K562 (cell line): ENCODE data around the gene METTL8. TPM values are rescaled to one million over a fixed set of nuclear protein-coding genes. Genes with fewer than 3 reads are reported as not detected.
A peak's percentile ranks its signal among the peaks of the same experiment; 100 is the strongest.

Source experiments
- ATAC-seq: fragments of 200-7000 bp; cut with Tn5 transposase; 3 replicates; pipeline ENCODE4 v1.9.1; 2020; ENCODE audit warnings: moderate library complexity
- BruUV-seq: library from RNA; stranded (reverse); fragments of 400-500 nt; replicated peaks from 2 replicates; lab custom pipeline; 2021; lab: Mats Ljungman, UMichigan
- CTCF ChIA-PET: fragments of 300-600 bp; formaldehyde crosslinking; extraction: SDS; loops from one replicate; lab custom pipeline; 2021; ENCODE audit warnings: low intra/inter-chr PET ratio; lab: Yijun Ruan, JAX
- POLR2A ChIA-PET: fragments of 300-600, 350-650 bp; sonication (Branson Sonifier 250); formaldehyde crosslinking; extraction: SDS; loops from one replicate; lab custom pipeline; 2021; ENCODE audit warnings: antibody characterized with exemption, inconsistent platforms; lab: Yijun Ruan, JAX
- DNase-seq, 4 experiments: peaks; one replicate each; pipeline versions ENCODE4 v3.0.0 to v3.0.0-alpha.2; 2011 to 2018; ENCODE audit warnings: low spot score in 3 of 4, mixed read lengths in 3 of 4; ENCODE audit errors: extremely low read depth in 1 of 4
- FAIRE-seq: peaks from 2 replicates; lab custom pipeline; 2011; peaks lifted over from hg19 to GRCh38; lab: Jason Lieb, UNC
- H2AFZ ChIP-seq: 2 replicates; pipeline ENCODE4 v1.6.0; 2011; ENCODE audit warnings: low read depth, low read length, control low read depth, inconsistent platforms
- H3K27ac ChIP-seq: fragments of 200-600 bp; 3 replicates; pipeline ENCODE4 v1.8.0; 2011; ENCODE audit warnings: low read depth, mild to moderate bottlenecking, control low read depth, inconsistent platforms, low read length, moderate library complexity, mixed read lengths; ENCODE audit errors: extremely low read depth
- H3K27me3 ChIP-seq, 2 experiments: fragments of 300-600 bp in 1 of 2; 2 replicates in 1 of 2; 3 replicates in 1 of 2; pipeline versions ENCODE4 v1.6.0 to v1.8.0; 2011; ENCODE audit warnings: inconsistent platforms in 2 of 2, low read length in 2 of 2, mild to moderate bottlenecking in 1 of 2, mixed read lengths in 1 of 2, moderate library complexity in 1 of 2; ENCODE audit not compliant: control insufficient read depth in 2 of 2, insufficient read depth in 2 of 2
- H3K36me3 ChIP-seq: fragments of 300-600 bp; 3 replicates; pipeline ENCODE4 v1.8.0; 2011; ENCODE audit warnings: mild to moderate bottlenecking, low read length, inconsistent platforms; ENCODE audit not compliant: control insufficient read depth, insufficient read depth
- H3K4me1 ChIP-seq, 2 experiments: fragments of 200-600 bp in 1 of 2; replicated peaks in 1 of 2; 2 replicates in 1 of 2; 3 replicates in 1 of 2; pipeline versions ENCODE4 v1.5.1 to v1.8.0; 2011; ENCODE audit warnings: inconsistent platforms in 2 of 2, low read length in 2 of 2, mild to moderate bottlenecking in 1 of 2, mixed read lengths in 1 of 2, moderate library complexity in 1 of 2; ENCODE audit not compliant: control insufficient read depth in 2 of 2, insufficient read depth in 2 of 2
- H3K4me2 ChIP-seq: 2 replicates; pipeline ENCODE4 v1.6.1; 2011; ENCODE audit warnings: low read length, control low read depth, inconsistent platforms, mixed read lengths; ENCODE audit not compliant: insufficient read depth
- H3K4me3 ChIP-seq: fragments of 200-600 bp; sonication (generic), shearing (Covaris generic); 2 replicates; pipeline ENCODE4 v1.5.1; 2016; ENCODE audit warnings: control low read depth, inconsistent platforms
- H3K79me2 ChIP-seq: fragments of 200-600 bp; 3 replicates; pipeline ENCODE4 v1.8.0; 2011; ENCODE audit warnings: low read length, inconsistent platforms; ENCODE audit not compliant: control insufficient read depth, insufficient read depth
- H3K9ac ChIP-seq, 2 experiments: 2 replicates each; pipeline versions ENCODE4 v1.6.0 to v1.6.1; 2011; ENCODE audit warnings: low read depth in 2 of 2, low read length in 2 of 2, control low read depth in 1 of 2, inconsistent platforms in 1 of 2, mild to moderate bottlenecking in 1 of 2, mixed read lengths in 1 of 2; ENCODE audit not compliant: insufficient read depth in 1 of 2
- H3K9me1 ChIP-seq: one replicate; pipeline ENCODE4 v1.6.0; 2011; ENCODE audit warnings: inconsistent platforms, mild to moderate bottlenecking, low read length, moderate library complexity; ENCODE audit not compliant: control insufficient read depth, insufficient read depth
- H3K9me3 ChIP-seq: replicated peaks from 2 replicates; pipeline ENCODE4 v1.5.1; 2011; ENCODE audit warnings: low read depth, low read length, inconsistent platforms; ENCODE audit not compliant: control insufficient read depth, insufficient read depth
- H4K20me1 ChIP-seq: replicated peaks from 2 replicates; pipeline ENCODE4 v1.6.1; 2011; ENCODE audit warnings: low read length, inconsistent platforms, mixed read lengths; ENCODE audit not compliant: control insufficient read depth, insufficient read depth
- PHB ChIP-seq: fragments of 250-450 bp; sonication (Bioruptor Pico); IDR thresholded peaks from 2 replicates; pipeline ENCODE4 v1.5.0; 2021
- RFX1 ChIP-seq: fragments of 450-650 bp; IDR thresholded peaks from 2 replicates; pipeline ENCODE4 v1.6.1; 2016; ENCODE audit warnings: mild to moderate bottlenecking, moderate library complexity
- SP1 ChIP-seq: sonication (generic); formaldehyde crosslinking; IDR thresholded peaks from 2 replicates; pipeline ENCODE4 v1.8.1; 2022; ENCODE audit warnings: mild to moderate bottlenecking, missing genetic modification reagents
- WGBS: fragments of 100-300 bp; shearing (Covaris generic); methylation state at CpG from one replicate; pipeline ENCODE4 v1.1.6; 2016; ENCODE audit warnings: low coverage, mixed read lengths; ENCODE audit not compliant: insufficient coverage; ENCODE audit errors: missing lambda C conversion rate; 5-methylcytosine and 5-hydroxymethylcytosine counted together
- in situ Hi-C: fragments of 300-500 bp; cut with MboI; formaldehyde crosslinking; loops from 4 replicates; pipeline ENCODE4 v1.15.0; 2018; ENCODE audit warnings: inconsistent platforms, mixed read lengths
- intact Hi-C: fragments of 100-400 bp; cut with micrococcal nuclease; formaldehyde crosslinking; loops from 2 replicates; pipeline ENCODE4 v1.14.2; 2022
- polyA plus RNA-seq, 8 experiments: library from polyadenylated mRNA; depleted of rRNA in 4 of 8; stranded (reverse) in 5 of 8; unstranded in 3 of 8; fragments of >200 nt; fragmentation: Nextera tagmentation in 2 of 8; fragmentation: Illumina TruSeq in 1 of 8; extraction: Ambion mirVana in 2 of 8; extraction: Trizol in 1 of 8; gene quantifications; 2 replicates each; pipeline versions ENCODE4 v1.2.1 to v1.2.3, GENCODE V29; 2011 to 2014; ENCODE audit warnings: inconsistent platforms in 1 of 8, missing spikeins in 1 of 8
- total RNA-seq, 7 experiments: library from RNA; depleted of rRNA in 6 of 7; stranded (reverse); fragments of >200 nt in 6 of 7; fragmentation: Illumina TruSeq in 2 of 7; extraction: Trizol in 2 of 7; gene quantifications; 2 replicates each; pipeline versions ENCODE4 v1.2.1 to v1.2.3, GENCODE V29; 2011 to 2021; ENCODE audit warnings: low replicate concordance in 1 of 7
- TF ChIP-seq, protein P1 (sequence below), 2 experiments: fragments of 450-650 bp; formaldehyde crosslinking in 1 of 2; IDR thresholded peaks; 2 replicates each; pipeline versions ENCODE4 v1.4.0 to v1.6.1; 2014 to 2020; ENCODE audit warnings: mild to moderate bottlenecking in 2 of 2, borderline replicate concordance in 1 of 2, low read depth in 1 of 2
- TF ChIP-seq, protein P2 (sequence below): fragments of 450-650 bp; IDR thresholded peaks from 2 replicates; pipeline ENCODE4 v1.6.1; 2018; ENCODE audit warnings: mild to moderate bottlenecking, low read depth; ENCODE audit not compliant: partially characterized antibody

METTL8 gene
- total and polyA plus RNA-seq, 9 of the 15 experiments (the other 6 are each of a cell fraction or from before 2014, with no cell fraction given) = 12.9 to 52.6 (median 33.7) TPM

DNA sequence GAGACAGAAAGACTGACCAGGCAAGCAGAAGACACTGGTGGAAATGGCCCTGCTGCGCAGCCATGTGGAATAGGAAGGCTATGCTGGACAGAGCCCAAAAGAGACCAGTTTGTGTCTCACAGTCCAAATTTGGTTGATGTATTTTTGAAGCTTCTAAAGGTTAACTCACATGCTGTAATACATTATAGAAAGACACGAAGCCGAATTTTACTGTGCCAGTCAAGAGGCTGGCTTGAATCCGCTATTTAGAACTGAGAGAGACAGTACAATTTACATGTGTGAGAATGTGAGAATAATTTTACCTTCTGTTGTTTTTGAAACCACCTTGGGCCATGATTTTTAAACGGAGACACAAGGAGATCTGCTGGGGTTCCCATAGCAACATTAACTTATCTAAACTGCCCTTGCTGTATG, 113.6 kb downstream of the METTL8 start:
- FAIRE-seq = no peak
- no peaks in the 10 kb centered on the region for H3K9me1 ChIP-seq
- no peak overlapping the region for H3K4me3 ChIP-seq
- peaks cover 21% of the 10 kb centered on the region; the same call in 1 of the 3 replicates for H3K36me3 ChIP-seq
- intact Hi-C loops (no loop called here), in situ Hi-C loops (no loop called here)
- no TSS peak for BruUV-seq
- ChIA-PET POLR2A (interaction anchor here (1.0 kb wide), 1 partner anchor 10 kb away, joined by 3 read pairs; no protein-coding TSS in a partner anchor), CTCF (no interaction called here)
- ATAC-seq = 0 out of 3 replicates have a peak, but pooled peaks have one; percentile 47
- H2AFZ ChIP-seq = no peak overlapping the region
- 0 out of 5 replicates have a peak, but pooled peaks cover 0 to 2% of the 10 kb centered on the region in 2 experiments for H3K4me1 ChIP-seq
- H3K27me3 ChIP-seq = no peaks in the 10 kb centered on the region
- H3K4me2 ChIP-seq = no peak overlapping the region
- H3K9me3 ChIP-seq = no peaks in the 10 kb centered on the region
- TF ChIP-seq, protein P1, sequence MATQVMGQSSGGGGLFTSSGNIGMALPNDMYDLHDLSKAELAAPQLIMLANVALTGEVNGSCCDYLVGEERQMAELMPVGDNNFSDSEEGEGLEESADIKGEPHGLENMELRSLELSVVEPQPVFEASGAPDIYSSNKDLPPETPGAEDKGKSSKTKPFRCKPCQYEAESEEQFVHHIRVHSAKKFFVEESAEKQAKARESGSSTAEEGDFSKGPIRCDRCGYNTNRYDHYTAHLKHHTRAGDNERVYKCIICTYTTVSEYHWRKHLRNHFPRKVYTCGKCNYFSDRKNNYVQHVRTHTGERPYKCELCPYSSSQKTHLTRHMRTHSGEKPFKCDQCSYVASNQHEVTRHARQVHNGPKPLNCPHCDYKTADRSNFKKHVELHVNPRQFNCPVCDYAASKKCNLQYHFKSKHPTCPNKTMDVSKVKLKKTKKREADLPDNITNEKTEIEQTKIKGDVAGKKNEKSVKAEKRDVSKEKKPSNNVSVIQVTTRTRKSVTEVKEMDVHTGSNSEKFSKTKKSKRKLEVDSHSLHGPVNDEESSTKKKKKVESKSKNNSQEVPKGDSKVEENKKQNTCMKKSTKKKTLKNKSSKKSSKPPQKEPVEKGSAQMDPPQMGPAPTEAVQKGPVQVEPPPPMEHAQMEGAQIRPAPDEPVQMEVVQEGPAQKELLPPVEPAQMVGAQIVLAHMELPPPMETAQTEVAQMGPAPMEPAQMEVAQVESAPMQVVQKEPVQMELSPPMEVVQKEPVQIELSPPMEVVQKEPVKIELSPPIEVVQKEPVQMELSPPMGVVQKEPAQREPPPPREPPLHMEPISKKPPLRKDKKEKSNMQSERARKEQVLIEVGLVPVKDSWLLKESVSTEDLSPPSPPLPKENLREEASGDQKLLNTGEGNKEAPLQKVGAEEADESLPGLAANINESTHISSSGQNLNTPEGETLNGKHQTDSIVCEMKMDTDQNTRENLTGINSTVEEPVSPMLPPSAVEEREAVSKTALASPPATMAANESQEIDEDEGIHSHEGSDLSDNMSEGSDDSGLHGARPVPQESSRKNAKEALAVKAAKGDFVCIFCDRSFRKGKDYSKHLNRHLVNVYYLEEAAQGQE (IDR thresholded peaks at IDR 0.05; ENCODE audit: borderline replicate concordance) = peak; percentile 34; the same call in 1 of the 2 replicates
- TF ChIP-seq, protein P1 (CRISPR knock-in tag; IDR thresholded peaks at IDR 0.05; ENCODE audit: low read depth) = no peak
- TF ChIP-seq SP1 (CRISPR knock-in tag) (no peak), RFX1 (peak; percentile 55), PHB (no peak)
- TF ChIP-seq, protein P2, sequence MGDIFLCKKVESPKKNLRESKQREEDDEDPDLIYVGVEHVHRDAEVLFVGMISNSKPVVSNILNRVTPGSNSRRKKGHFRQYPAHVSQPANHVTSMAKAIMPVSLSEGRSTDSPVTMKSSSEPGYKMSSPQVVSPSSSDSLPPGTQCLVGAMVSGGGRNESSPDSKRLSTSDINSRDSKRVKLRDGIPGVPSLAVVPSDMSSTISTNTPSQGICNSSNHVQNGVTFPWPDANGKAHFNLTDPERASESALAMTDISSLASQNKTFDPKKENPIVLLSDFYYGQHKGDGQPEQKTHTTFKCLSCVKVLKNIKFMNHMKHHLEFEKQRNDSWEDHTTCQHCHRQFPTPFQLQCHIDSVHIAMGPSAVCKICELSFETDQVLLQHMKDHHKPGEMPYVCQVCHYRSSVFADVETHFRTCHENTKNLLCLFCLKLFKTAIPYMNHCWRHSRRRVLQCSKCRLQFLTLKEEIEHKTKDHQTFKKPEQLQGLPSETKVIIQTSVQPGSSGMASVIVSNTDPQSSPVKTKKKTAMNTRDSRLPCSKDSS = no peak
- WGBS = 73% methylated on average over 5 of the region's 5 CpGs
- H3K27ac ChIP-seq = no peak overlapping the region
- no peaks in the 10 kb centered on the region for H4K20me1 ChIP-seq
- no peak for DNase-seq
- H3K9ac ChIP-seq = no peak overlapping the region
- no peaks in the 10 kb centered on the region for H3K79me2 ChIP-seq
